ENCODE measurements around the gene ERICH6.

ERICH6 gene

DNA sequence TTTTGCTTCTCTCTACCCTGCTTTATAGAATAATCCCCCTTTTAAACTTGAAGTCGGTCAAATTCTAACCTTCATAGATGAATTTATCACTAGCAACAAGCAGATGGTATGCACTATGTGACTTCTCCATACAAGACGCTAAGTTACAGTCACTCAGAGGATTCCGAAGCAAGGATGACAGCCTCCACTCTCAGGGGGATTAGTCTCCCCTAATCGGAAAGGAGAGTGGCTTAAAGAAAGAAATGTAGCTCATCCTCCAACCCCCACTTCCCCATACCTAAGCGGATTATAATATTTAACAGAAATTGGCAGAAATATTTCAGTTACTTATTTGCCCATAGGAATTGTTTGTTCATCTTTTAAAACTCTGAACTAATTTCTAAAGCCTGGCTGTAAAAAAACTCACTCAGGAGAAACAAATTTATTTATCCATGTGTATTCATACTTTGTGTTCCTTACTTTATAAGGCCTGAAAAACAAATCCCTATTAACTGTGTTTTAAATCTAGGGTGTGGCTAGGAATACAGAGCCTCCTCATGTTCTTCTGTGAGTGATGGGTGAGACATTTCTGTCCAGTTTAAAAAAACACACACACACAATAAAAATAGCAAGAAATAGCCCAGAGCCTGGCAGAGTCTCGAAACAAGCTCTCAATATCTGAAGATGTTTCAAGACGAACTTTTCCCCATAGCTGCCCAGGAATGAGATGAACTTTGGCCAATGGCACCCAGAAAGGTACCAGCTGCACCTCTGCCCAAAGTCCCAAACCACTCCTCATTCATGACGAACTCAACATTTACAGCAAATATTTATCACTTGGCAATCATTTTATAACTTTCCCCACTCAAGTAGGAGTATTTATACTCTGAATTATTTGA lies 40.6 kb upstream of the ERICH6 start:
- TF ChIP-seq, protein P1, sequence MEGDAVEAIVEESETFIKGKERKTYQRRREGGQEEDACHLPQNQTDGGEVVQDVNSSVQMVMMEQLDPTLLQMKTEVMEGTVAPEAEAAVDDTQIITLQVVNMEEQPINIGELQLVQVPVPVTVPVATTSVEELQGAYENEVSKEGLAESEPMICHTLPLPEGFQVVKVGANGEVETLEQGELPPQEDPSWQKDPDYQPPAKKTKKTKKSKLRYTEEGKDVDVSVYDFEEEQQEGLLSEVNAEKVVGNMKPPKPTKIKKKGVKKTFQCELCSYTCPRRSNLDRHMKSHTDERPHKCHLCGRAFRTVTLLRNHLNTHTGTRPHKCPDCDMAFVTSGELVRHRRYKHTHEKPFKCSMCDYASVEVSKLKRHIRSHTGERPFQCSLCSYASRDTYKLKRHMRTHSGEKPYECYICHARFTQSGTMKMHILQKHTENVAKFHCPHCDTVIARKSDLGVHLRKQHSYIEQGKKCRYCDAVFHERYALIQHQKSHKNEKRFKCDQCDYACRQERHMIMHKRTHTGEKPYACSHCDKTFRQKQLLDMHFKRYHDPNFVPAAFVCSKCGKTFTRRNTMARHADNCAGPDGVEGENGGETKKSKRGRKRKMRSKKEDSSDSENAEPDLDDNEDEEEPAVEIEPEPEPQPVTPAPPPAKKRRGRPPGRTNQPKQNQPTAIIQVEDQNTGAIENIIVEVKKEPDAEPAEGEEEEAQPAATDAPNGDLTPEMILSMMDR (conservative IDR thresholded peaks at IDR 0.05; ENCODE audit: low read depth, low read length) = no peak
- Histone ChIP-seq H2AFZ (ENCODE audit: low read depth) (no peak overlapping the region), H3K4me3 (IDR thresholded peaks at IDR 0.05; ENCODE audit: insufficient read depth, low read depth, low read length) (no peak overlapping the region), H3K79me2 (ENCODE audit: insufficient read depth, low read depth) (peaks cover 69% of the 10 kb centered on the region; the same call in 1 of the 2 replicates), H4K20me1 (ENCODE audit: insufficient read depth) (peaks cover 7% of the 10 kb centered on the region), H3K36me3 (ENCODE audit: insufficient read depth) (no peaks in the 10 kb centered on the region), H3K9ac (no peak overlapping the region), H3K4me2 (no peak overlapping the region), H3K27ac (no peak overlapping the region), H3K4me1 (ENCODE audit: low read depth, poor library complexity, severe bottlenecking) (peaks cover 35% of the 10 kb centered on the region), H3K27me3 (ENCODE audit: insufficient read depth, low read depth) (no peaks in the 10 kb centered on the region)

DNA sequence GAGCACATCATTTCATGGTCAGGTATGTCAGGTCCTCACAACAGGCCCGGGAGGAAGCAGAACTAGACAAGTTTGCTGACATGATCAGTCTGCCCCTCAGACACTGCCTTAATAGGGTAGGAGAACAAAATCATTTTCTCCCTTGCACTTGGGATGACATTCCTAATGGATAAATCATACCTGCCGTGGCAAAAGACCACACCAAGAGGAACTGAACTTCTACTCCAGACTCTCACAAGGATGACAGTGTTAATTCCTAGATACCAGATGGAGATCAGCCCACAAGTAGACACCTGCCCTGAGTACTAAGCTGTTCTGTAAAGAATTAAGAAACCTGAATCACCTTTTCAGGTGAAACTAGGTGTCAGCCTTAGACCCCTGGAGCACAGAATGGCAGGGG lies 39.8 kb upstream of the ERICH6 start:
- no peaks in the 10 kb centered on the region for H3K27me3 ChIP-seq (ENCODE audit: insufficient read depth, low read depth)
- no peaks in the 10 kb centered on the region for H3K36me3 ChIP-seq (ENCODE audit: insufficient read depth)
- H3K4me1 ChIP-seq (ENCODE audit: low read depth, poor library complexity, severe bottlenecking) = peaks cover 39% of the 10 kb centered on the region
- no peak overlapping the region for H3K4me2 ChIP-seq
- peaks cover 7% of the 10 kb centered on the region for H4K20me1 ChIP-seq (ENCODE audit: insufficient read depth)
- no peak overlapping the region for H2AFZ ChIP-seq (ENCODE audit: low read depth)
- H3K27ac ChIP-seq = no peak overlapping the region
- TF ChIP-seq, protein P1 (conservative IDR thresholded peaks at IDR 0.05; ENCODE audit: low read depth, low read length) = no peak
- H3K9ac ChIP-seq = no peak overlapping the region
- H3K79me2 ChIP-seq (ENCODE audit: insufficient read depth, low read depth) = peaks cover 62% of the 10 kb centered on the region; the same call in 1 of the 2 replicates
- H3K4me3 ChIP-seq (IDR thresholded peaks at IDR 0.05; ENCODE audit: insufficient read depth, low read depth, low read length) = no peak overlapping the region

DNA sequence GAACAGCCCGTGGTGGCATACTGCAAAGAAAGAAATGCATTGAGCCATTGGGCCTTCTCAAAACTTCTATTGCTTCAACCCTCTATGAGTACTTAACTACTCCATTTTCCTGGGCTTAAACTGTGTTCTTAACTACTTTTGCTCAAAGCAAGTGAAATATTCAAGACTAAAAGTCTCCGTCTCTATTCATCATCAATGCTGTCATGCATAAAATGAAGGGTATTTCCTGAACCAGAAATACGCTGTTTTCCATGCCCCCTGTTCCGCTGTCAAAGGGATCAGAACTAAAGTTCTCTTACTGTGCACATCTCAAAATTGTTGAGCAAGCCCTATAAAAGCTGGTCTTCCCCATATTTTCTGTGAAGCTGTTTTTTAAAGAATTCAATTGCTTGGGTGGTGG lies 39.0 kb upstream of the ERICH6 start:
- no peak overlapping the region for H3K4me2 ChIP-seq
- peaks cover 41% of the 10 kb centered on the region for H3K4me1 ChIP-seq (ENCODE audit: low read depth, poor library complexity, severe bottlenecking)
- TF ChIP-seq, protein P1 (conservative IDR thresholded peaks at IDR 0.05; ENCODE audit: low read depth, low read length) = no peak
- no peak overlapping the region for H3K9ac ChIP-seq
- no peak overlapping the region for H2AFZ ChIP-seq (ENCODE audit: low read depth)
- H4K20me1 ChIP-seq (ENCODE audit: insufficient read depth) = peaks cover 7% of the 10 kb centered on the region
- H3K79me2 ChIP-seq (ENCODE audit: insufficient read depth, low read depth) = peaks cover 53% of the 10 kb centered on the region; the same call in 1 of the 2 replicates
- H3K27ac ChIP-seq = no peak overlapping the region
- no peak overlapping the region for H3K4me3 ChIP-seq (IDR thresholded peaks at IDR 0.05; ENCODE audit: insufficient read depth, low read depth, low read length)
- no peaks in the 10 kb centered on the region for H3K27me3 ChIP-seq (ENCODE audit: insufficient read depth, low read depth)
- H3K36me3 ChIP-seq (ENCODE audit: insufficient read depth) = no peaks in the 10 kb centered on the region

DNA sequence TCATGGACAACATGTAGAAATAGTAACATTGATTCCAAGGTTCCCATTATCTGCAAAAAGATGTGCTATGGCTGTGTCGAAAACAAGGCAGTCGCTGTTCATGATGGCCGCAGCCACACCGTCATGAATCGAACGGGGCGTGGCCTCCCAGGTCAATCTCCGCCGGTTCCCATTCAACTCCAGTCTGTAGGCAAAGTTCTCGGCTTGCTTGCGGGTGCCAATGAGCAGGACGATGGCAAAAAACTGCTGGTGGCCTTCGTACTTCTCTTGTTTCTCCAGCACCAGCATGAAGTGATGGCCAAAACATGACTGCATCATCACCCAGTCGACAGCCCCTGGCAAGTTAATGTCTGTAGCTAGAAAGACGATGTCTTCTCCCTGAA lies 38.4 kb upstream of the ERICH6 start:
- H3K4me2 ChIP-seq = no peak overlapping the region
- H3K79me2 ChIP-seq (ENCODE audit: insufficient read depth, low read depth) = peaks cover 48% of the 10 kb centered on the region; the same call in 1 of the 2 replicates
- peaks cover 43% of the 10 kb centered on the region for H3K4me1 ChIP-seq (ENCODE audit: low read depth, poor library complexity, severe bottlenecking)

More for the DNA sequence above, 38.4 kb upstream of the ERICH6 start:
- TF ChIP-seq, protein P1 (conservative IDR thresholded peaks at IDR 0.05; ENCODE audit: low read depth, low read length) = no peak
- Histone ChIP-seq H3K36me3 (ENCODE audit: insufficient read depth) (no peaks in the 10 kb centered on the region), H4K20me1 (ENCODE audit: insufficient read depth) (peaks cover 5% of the 10 kb centered on the region), H3K4me3 (IDR thresholded peaks at IDR 0.05; ENCODE audit: insufficient read depth, low read depth, low read length) (no peak overlapping the region), H3K27ac (no peak overlapping the region), H2AFZ (ENCODE audit: low read depth) (no peak overlapping the region), H3K27me3 (ENCODE audit: insufficient read depth, low read depth) (no peaks in the 10 kb centered on the region), H3K9ac (no peak overlapping the region)

All from KMS-11 (cell line).